GM12878 (cell line): ENCODE measurements around the gene ZKSCAN7. TPM values are rescaled to one million over a fixed set of nuclear protein-coding genes. Genes with fewer than 3 reads are reported as not detected.

Experiments used
- ATAC-seq: fragments of 200-7000 bp; cut with Tn5 transposase; 3 replicates; pipeline ENCODE4 v1.9.1; 2020; ENCODE audit warnings: mild to moderate bottlenecking, moderate library complexity
- BruUV-seq: library from RNA; stranded (reverse); fragments of 400-500 nt; replicated peaks from 2 replicates; lab custom pipeline; 2021; lab: Mats Ljungman, UMichigan
- CTCF ChIA-PET: fragments of 300-600 bp; sonication (Branson Sonifier 250); formaldehyde crosslinking; extraction: SDS; loops from one replicate; lab custom pipeline; 2021; ENCODE audit warnings: inconsistent platforms; lab: Yijun Ruan, JAX
- POLR2A ChIA-PET: fragments of 350-600 bp; formaldehyde crosslinking; extraction: SDS; loops from one replicate; lab custom pipeline; 2021; ENCODE audit warnings: inconsistent platforms; lab: Charles Lee
- RAD21 ChIA-PET: fragments of 300-600 bp; sonication (Branson Sonifier 250); formaldehyde crosslinking; loops from one replicate; lab custom pipeline; 2023; ENCODE audit warnings: antibody characterized with exemption; ENCODE audit not compliant: unreplicated experiment; lab: Charles Lee
- SMC1A ChIA-PET: fragments of 300-600 bp; sonication (Branson Sonifier 250); formaldehyde crosslinking; loops from one replicate; lab custom pipeline; 2023; ENCODE audit not compliant: unreplicated experiment, uncharacterized antibody; lab: Charles Lee
- DNase-seq: peaks from one replicate; pipeline ENCODE4 v3.0.0-alpha.2; 2011; ENCODE audit warnings: low read depth, low spot score
- FAIRE-seq: peaks from 3 replicates; lab custom pipeline; 2011; peaks lifted over from hg19 to GRCh38; lab: Jason Lieb, UNC
- H2AFZ ChIP-seq: 2 replicates; pipeline ENCODE4 v1.6.0; 2011; ENCODE audit warnings: low read depth, low read length, control low read depth; ENCODE audit not compliant: control insufficient read depth
- H3K27ac ChIP-seq: 2 replicates; pipeline ENCODE4 v1.5.1; 2011; ENCODE audit warnings: control low read depth; ENCODE audit not compliant: control insufficient read depth, insufficient read depth
- H3K27me3 ChIP-seq, 2 experiments: replicated peaks in 1 of 2; 2 replicates each; pipeline versions ENCODE4 v1.6.0 to v1.6.1; 2011; ENCODE audit warnings: low read length in 1 of 2; ENCODE audit not compliant: control insufficient read depth in 2 of 2, insufficient read depth in 2 of 2
- H3K36me3 ChIP-seq, 2 experiments: 2 replicates each; pipeline ENCODE4 v1.5.1; 2011; ENCODE audit warnings: low read length in 1 of 2; ENCODE audit not compliant: control insufficient read depth in 2 of 2, insufficient read depth in 2 of 2
- H3K4me1 ChIP-seq: 2 replicates; pipeline ENCODE4 v1.6.1; 2011; ENCODE audit warnings: mild to moderate bottlenecking, low read length, moderate library complexity, mixed read lengths; ENCODE audit not compliant: control insufficient read depth, insufficient read depth
- H3K4me2 ChIP-seq: 2 replicates; pipeline ENCODE4 v1.6.0; 2011; ENCODE audit warnings: control low read depth; ENCODE audit not compliant: control insufficient read depth, insufficient read depth
- H3K4me3 ChIP-seq: fragments of 200-600 bp; sonication (generic); 2 replicates; pipeline ENCODE4 v1.5.1; 2016
- H3K79me2 ChIP-seq: 2 replicates; pipeline ENCODE4 v1.6.0; 2011; ENCODE audit warnings: low read length; ENCODE audit not compliant: control insufficient read depth, insufficient read depth
- H3K9ac ChIP-seq: 2 replicates; pipeline ENCODE4 v1.8.0; 2011; ENCODE audit warnings: low read length, control low read depth, mixed read lengths; ENCODE audit not compliant: control insufficient read depth, insufficient read depth
- H3K9me3 ChIP-seq: replicated peaks from 3 replicates; pipeline ENCODE4 v1.5.1; 2011; ENCODE audit warnings: mild to moderate bottlenecking, low read length; ENCODE audit not compliant: control insufficient read depth, insufficient read depth
- H4K20me1 ChIP-seq: 2 replicates; pipeline ENCODE4 v1.6.0; 2011; ENCODE audit not compliant: control insufficient read depth, insufficient read depth
- EGR1 ChIP-seq, 2 experiments: IDR thresholded peaks; 1 replicate in 1 of 2; 2 replicates in 1 of 2; pipeline ENCODE4 v1.6.1; 2011 to 2012; ENCODE audit warnings: low read depth in 2 of 2, low read length in 2 of 2, borderline replicate concordance in 1 of 2, mild to moderate bottlenecking in 1 of 2, moderate library complexity in 1 of 2
- ESRRA ChIP-seq: IDR thresholded peaks from 2 replicates; pipeline ENCODE4 v1.6.1; 2012; ENCODE audit warnings: mild to moderate bottlenecking, low read length, improper control_type of control experiment
- HDAC6 ChIP-seq: fragments of 200-600 bp; sonication (generic); IDR thresholded peaks from one replicate; pipeline ENCODE4 v1.8.0; 2017; ENCODE audit warnings: antibody characterized with exemption; ENCODE audit not compliant: unreplicated experiment
- LARP7 ChIP-seq: fragments of 450-650 bp; IDR thresholded peaks from 2 replicates; pipeline ENCODE4 v1.6.1; 2017; ENCODE audit warnings: mild to moderate bottlenecking
- PKNOX1 ChIP-seq: fragments of 450-650 bp; IDR thresholded peaks from 2 replicates; pipeline ENCODE4 v1.6.1; 2016; ENCODE audit warnings: mild to moderate bottlenecking
- SUZ12 ChIP-seq: fragments of 200-600 bp; sonication (generic); IDR thresholded peaks from one replicate; pipeline ENCODE4 v1.6.1; 2018; ENCODE audit warnings: antibody characterized with exemption, mild to moderate bottlenecking; ENCODE audit not compliant: unreplicated experiment
- TAF1 ChIP-seq: IDR thresholded peaks from 2 replicates; pipeline ENCODE4 v1.6.1; 2011; ENCODE audit warnings: mild to moderate bottlenecking, low read depth, low read length, borderline replicate concordance
- WGBS: methylation state at CpG from one replicate; pipeline ENCODE4 v1.1.6; 2016; ENCODE audit warnings: low lambda C conversion rate; ENCODE audit not compliant: insufficient replicate concordance, insufficient coverage; ENCODE audit errors: missing lambda C conversion rate; 5-methylcytosine and 5-hydroxymethylcytosine counted together
- in situ Hi-C: fragments of 300-500 bp; cut with MboI; formaldehyde crosslinking; loops from 9 replicates; pipeline ENCODE4 v1.14.3; 2018; ENCODE audit warnings: mixed read lengths
- intact Hi-C: fragments of 100-400 bp; cut with micrococcal nuclease; formaldehyde crosslinking; loops from one replicate; pipeline ENCODE4 v1.14.2; 2022; ENCODE audit not compliant: unreplicated experiment
- polyA plus RNA-seq, 11 experiments: library from polyadenylated mRNA; depleted of rRNA in 4 of 11; unstranded in 6 of 11; stranded (reverse) in 5 of 11; fragments of >200 nt; fragmentation: Nextera tagmentation in 4 of 11; fragmentation: Illumina TruSeq in 1 of 11; extraction: Ambion mirVana in 4 of 11; extraction: Trizol in 1 of 11; gene quantifications; 1 replicate in 1 of 11; 2 replicates in 10 of 11; pipeline versions ENCODE4 v1.2.1 to v1.2.3, GENCODE V29; 2011 to 2016; ENCODE audit warnings: inconsistent platforms in 2 of 11, missing spikeins in 2 of 11, low read depth in 1 of 11
- total RNA-seq, 4 experiments: library from RNA; depleted of rRNA in 3 of 4; stranded (reverse); fragments of >200 nt in 3 of 4; fragmentation: Illumina TruSeq in 1 of 4; extraction: Trizol in 1 of 4; gene quantifications; 2 replicates each; pipeline versions ENCODE4 v1.2.1 to v1.2.3, GENCODE V29; 2013 to 2021

Gene ZKSCAN7
- total and polyA plus RNA-seq, 10 of the 15 experiments (the other 5 are each of a cell fraction or from before 2014, with no cell fraction given) = 0.77 to 6.0 (median 3.5) TPM

- TF ChIP-seq EGR1 (IDR thresholded peaks at IDR 0.05; ENCODE audit: borderline replicate concordance in 1 of 2, low read depth in 2 of 2, low read length in 2 of 2) (no peak), HDAC6 (no peak), ESRRA (no peak), TAF1 (no peak), PKNOX1 (no peak)
Observed at GRCh38 chr3:44516230-44516629, 38.8 kb upstream of the ZKSCAN7 start (continued).

- intact Hi-C loops (no loop called here), in situ Hi-C loops (no loop called here)
- FAIRE-seq (no peak), ATAC-seq (no peak), DNase-seq (no peak)
- SMC1A ChIA-PET = interaction anchor here (0.8 to 1.4 kb wide), 3 partner anchors 153 to 195 kb away, joined by 4 to 5 read pairs (median 4); partner anchors contain the start of gene TCAIM
- Histone ChIP-seq H3K27ac (no peak overlapping the region), H3K9me3 (no peaks in the 10 kb centered on the region), H3K4me2 (no peak overlapping the region), H3K4me3 (no peak overlapping the region), H3K27me3 (no peaks in the 10 kb centered on the region), H4K20me1 (no peaks in the 10 kb centered on the region), H3K36me3 (no peaks in the 10 kb centered on the region), H3K4me1 (no peaks in the 10 kb centered on the region), H2AFZ (no peak overlapping the region), H3K79me2 (no peaks in the 10 kb centered on the region), H3K9ac (no peak overlapping the region)
- TF ChIP-seq SUZ12 (no peak), LARP7 (no peak)
- no TSS peak for BruUV-seq
- CTCF ChIA-PET = interaction anchor here (1.0 to 1.1 kb wide), 2 partner anchors 22 to 180 kb away, joined by 3 read pairs; partner anchors contain the start of gene TCAIM
- POLR2A ChIA-PET = interaction anchor here (1.0 kb wide), 1 partner anchor 8 kb away, joined by 3 read pairs; no protein-coding TSS in a partner anchor
- RAD21 ChIA-PET = interaction anchor here (1.1 kb wide), 1 partner anchor 180 kb away, joined by 3 read pairs; the partner anchor contains the start of gene TCAIM
- WGBS = 5% methylated on average over 2 of the region's 2 CpGs
Observed at GRCh38 chr3:44518782-44519156, 36.2 kb upstream of the ZKSCAN7 start.
